Measurements from ENCODE around the gene SAT2. TPM values are rescaled to one million over a fixed set of nuclear protein-coding genes. Genes with fewer than 3 reads are reported as not detected.

The SAT2 gene
- total RNA-seq, 1 donor from 2014 or later: 31.4 TPM

DNA sequence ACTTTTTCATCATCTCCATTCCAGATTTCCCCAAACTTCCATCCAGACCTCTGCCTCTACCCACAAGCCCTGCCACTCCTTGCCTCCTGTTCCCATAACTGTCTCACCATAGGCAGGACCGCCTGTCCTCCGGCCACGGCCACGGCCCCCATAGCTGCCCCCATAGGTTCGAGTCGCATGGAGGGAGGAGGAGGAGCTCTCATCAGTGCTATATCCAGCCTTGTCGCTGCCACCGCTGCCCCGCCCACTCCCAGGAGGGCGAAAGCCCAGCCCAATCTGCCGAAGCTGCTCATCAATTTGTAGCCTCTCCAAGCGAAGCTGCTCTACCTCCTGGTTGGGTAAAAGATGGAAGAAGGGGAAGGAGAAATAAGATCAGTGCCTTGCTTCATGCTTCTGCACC, 34.3 kb downstream of the SAT2 start:
- FAIRE-seq: no peak

DNA sequence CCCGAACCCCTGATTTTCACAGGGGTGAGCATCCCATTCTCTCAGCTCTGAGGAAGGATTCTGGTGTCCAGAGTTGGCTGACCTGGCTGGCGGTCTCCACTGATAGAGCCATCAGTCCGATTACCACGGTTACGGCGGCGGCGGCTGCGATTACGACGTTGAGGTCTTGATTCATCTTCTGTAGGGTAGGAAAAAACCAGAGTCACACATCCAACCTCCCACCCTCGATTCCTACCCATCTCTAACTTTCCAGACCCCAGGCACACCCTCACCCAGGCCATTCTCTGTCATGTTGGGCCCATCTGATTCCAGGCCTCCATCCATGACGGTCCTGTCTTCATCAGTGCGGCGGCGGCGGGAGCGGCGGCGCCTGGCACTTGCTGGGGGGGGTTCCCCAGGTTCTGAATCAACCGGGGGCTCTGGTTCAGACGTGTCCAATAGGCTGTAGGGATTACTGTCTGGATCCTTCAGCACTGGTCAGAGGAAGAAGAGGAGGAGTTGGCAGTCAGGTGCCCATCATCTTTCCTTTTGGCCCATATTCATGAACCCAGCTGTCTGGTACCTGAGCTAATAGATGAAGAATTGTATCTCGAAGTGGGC, 35.1 kb downstream of the SAT2 start:
- no peak for FAIRE-seq

More for the DNA sequence above, 34.3 kb downstream of the SAT2 start:
- no peak for DNase-seq (ENCODE audit: low spot score in 2 of 2)

DNA sequence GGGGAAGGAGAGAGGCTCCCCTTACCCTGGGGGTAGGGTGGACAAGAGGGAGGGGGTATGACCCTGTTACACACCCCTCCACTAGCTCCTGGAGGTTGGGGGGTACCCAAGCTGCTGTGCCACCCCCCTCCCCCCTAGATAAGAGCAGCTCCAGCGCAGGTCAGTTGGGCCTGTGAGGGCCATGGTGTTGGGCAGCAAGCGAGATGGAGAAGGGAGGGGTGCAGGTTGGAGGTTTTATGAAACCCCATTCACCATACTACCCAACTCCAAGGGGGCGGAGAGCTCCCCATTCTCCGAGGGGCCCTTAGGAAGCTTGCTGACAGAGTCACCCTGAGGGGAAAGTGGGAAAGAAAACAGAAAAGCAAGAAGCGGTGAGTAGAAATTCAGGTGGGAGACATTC, 36.0 kb downstream of the SAT2 start:
- no peak for DNase-seq (ENCODE audit: low spot score in 2 of 2)
- FAIRE-seq: no peak

More for the DNA sequence above, 35.1 kb downstream of the SAT2 start:
- DNase-seq (ENCODE audit: low spot score in 2 of 2): no peak

DNA sequence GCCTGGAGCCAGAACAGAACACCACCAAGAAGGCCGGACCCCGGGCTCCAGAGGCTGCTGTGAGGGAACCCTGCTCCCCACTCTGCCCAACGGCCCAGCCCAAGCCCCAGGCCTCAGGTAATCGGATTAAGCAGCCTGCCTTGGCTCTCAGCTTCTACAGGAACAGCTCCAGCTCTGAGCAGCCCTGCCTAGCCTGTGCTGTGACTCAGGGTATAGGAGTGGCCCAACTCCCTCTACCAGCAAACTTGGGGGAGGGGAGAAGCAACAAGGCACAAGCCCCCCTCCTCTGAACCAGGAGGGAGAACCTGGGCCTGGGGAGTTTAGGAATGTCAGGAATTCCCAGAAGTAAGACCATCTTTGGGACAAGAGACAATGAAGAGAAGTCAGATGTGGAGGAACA, 36.9 kb downstream of the SAT2 start:
- DNase-seq (ENCODE audit: low spot score in 2 of 2): no peak

DNA sequence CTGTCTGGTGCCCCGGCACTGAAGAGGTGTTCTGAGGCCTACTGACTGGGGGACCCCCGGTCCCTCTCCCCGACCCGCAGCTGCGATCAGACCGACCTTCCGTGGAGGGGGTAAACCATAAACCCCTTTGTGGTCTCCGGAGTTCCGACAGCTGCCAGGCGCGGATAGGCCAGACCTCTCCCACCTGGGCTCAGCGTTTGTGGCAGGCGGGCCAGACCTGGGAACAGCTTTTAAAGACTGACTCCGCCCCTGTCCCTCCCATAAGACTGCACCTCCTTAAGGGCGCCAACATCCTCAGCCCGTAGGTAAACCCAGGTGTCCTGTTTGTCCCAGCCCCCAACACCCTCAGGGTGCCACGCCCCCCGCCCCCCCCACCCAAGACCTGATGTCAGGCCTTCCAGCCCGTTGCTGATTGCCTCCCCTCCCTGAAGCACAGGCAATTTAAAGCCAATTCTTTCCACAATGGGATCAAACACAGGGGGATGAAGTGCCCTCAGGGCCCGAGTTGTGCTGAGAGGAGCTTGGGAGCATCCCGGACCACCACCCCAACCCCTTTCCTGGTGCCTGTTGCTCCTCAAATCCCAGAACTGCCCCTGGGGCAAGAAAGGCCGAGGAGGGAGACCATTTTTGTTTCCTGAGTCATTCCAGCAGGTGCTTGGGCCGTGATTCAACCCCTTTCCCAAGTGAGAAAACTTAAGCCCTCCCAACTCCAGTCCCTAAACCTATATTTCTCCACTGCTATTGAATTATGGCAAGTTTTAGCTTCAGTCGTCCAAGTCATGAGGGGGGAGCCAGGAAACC, 37.5 kb downstream of the SAT2 start, which contains the start of gene SOX15:
SOX15 (minus strand) TSS at position 204 of the 801 bp plus-strand sequence. CDS start 418 bp downstream, outside the sequence.
- FAIRE-seq (no peak), DNase-seq (ENCODE audit: low spot score in 2 of 2) (no peak)

More for the DNA sequence above, 36.9 kb downstream of the SAT2 start:
- no peak for FAIRE-seq

DNA sequence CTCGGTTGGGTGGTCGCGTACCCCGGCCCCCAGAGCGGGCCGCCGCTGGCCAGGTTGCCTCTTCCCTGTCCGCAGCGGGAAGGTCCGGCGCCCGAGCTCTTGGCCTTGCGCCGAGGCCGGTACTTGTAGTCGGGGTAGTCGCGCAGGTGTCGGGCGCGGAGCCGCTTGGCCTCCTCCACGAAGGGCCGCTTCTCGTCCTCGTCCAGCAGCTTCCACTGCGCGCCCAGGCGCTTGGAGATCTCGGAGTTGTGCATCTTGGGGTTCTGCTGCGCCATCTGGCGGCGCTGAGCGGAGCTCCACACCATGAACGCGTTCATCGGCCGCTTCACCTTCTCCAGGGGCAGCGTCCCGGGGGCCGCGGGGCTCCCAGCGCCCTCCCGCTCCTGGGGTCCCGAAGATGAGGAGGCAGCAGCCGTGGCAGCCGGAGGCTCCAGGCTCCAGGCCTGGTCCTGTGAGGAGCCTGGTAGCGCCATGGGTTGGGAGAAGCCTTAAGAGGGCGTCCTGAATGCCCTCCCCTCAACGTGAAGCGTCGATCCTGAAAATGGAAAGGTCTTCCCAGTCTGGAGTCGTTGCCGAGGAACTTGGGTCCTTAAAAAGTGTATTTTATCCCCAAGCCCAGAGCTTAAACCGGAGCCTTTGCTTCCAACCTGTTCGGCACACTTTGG, 38.3 kb downstream of the SAT2 start:
- FAIRE-seq (no peak), DNase-seq (ENCODE audit: low spot score in 2 of 2) (peak; percentile 88 to 96)

DNA sequence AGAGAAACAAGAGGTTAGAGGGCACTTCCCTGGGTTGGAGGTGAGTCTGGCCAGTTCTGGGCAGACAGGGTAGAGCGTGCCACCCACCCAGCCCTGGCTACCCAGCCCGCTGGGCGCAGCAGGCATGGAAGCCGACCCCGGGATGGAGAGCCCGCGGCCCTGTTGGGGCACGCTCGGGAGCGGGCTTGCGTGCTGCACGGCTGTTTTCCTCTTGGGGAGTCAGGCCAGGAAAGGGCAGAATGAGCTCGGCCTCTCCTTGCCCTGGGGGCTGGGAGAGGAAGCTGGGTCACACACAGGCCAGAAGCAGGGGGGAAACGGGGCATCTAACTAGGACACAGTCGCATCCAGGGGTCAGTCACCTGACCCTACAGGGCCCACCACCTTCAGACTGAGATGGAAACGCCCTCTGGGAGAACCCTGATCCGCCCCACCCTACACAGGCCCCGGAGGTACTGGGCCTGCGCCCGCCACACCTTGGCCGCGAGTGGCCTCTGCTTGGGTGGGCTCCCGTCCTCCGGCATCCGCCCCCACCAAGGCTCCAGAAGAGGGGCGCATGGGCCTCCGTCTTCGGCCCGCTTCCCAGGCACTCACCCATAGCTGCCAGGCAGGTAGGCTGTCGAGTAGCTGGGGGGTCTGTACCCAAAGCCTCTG, 38.9 kb downstream of the SAT2 start:
- FAIRE-seq (no peak), DNase-seq (ENCODE audit: low spot score in 2 of 2) (peak in 1 of 2 donors; percentile 57)

DNA sequence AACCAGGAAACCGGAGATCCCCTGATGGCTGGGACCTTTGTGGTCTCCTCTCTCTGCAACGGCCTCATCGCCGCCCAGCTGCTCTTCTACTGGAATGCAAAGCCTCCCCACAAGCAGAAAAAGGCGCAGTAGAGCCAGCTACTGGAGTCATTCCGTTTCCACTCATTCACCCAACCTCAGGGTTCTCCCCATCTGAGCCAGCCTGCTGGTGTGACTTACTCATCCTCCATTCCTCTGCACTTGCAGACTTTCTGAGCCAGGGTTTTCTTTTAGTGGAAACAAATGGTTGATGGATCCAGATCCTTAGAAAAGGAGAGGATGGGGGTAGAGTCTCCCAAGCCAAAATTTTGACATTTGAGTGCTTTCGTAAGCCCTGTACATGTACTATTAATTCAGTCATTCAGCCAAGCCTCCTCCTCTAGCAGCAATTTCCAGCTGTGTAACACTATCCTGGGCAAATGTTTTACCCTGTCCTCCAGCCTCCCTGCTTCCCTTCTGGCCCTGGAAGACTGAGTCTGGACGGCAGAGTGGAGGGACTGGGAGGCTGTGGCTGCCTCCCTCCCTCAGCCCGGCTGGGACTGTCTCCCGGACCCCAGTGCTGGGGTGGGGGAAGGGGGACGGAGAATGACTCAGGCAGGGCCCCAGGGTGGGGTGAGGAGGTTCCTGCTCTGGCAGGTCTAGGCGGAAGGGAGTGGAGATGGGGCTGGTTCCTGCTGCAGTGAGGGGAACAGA, 40.0 kb downstream of the SAT2 start:
- no peak for FAIRE-seq
- DNase-seq (ENCODE audit: low spot score in 2 of 2): no peak

DNA sequence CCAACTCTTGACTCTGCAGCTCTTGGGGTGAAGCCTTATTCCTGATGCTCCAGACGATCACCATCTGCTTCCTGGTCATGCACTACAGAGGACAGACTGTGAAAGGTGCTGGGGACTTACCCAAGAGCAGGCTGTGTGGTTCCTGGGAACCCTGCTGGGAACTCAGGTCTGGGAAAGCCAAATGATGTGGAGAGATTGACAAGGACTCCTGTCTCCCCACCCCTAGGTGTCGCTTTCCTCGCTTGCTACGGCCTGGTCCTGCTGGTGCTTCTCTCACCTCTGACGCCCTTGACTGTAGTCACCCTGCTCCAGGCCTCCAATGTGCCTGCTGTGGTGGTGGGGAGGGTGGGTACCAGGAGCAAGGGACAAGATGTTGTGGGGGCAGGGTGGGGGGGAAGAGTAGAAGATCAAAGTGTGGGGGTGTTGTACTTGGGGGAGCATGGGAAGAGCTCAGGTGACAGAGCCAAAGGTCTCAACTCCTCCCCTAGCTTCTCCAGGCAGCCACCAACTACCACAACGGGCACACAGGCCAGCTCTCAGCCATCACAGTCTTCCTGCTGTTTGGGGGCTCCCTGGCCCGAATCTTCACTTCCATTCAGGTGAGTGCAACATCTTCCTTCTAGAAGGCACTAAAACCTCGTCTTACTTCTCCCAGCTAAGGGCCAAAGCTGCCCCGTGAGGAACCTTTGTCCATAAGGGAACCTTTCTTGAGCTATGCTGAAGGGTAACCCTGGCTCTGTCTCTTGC, 40.8 kb downstream of the SAT2 start:
- FAIRE-seq: no peak
- DNase-seq (ENCODE audit: low spot score in 2 of 2): no peak

DNA sequence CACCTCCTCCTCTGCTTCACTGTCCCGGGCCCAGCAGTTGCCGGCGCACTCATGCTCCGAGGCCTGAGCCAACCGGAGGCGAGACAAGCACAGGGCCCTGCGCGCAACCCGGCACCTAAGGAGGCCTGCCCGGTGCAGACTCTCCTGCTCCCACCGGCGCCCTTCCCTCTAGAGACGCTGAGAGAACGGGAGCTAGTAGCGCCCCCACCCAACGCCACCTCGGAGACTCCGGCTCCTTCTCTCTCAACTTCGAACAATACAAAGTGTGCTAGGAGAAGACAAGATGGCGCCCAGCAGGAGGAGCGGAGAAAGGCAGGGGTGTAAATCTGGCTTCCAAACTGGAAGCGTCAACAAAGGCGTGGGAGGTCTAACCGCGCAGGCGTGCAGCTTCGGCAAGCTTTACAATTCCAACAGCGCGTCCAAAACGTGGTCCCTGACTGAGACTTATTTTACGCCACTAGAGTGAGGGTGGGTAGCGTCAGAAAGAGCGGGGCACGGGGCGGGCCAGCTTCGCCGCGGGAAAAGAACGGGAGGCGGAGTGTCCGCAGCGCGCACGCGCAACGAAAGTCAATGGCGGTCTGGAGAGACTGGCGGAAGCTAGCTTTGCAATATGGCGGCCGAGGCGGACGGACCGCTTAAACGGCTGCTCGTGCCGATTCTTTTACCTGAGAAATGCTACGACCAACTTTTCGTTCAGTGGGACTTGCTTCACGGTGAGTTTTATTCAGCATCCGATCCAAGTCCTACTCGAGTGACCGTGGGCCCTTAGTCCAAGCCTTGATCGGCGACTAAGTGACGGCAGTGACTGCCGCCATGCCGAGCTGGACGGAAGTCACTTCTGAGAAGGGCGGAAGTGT, 44.1 kb downstream of the SAT2 start, which contains the start of gene MPDU1:
MPDU1 (plus strand) TSS at position 600 of the 857 bp plus-strand sequence; CDS start at position 611, 11 bp downstream.
- no peak for FAIRE-seq

DNA sequence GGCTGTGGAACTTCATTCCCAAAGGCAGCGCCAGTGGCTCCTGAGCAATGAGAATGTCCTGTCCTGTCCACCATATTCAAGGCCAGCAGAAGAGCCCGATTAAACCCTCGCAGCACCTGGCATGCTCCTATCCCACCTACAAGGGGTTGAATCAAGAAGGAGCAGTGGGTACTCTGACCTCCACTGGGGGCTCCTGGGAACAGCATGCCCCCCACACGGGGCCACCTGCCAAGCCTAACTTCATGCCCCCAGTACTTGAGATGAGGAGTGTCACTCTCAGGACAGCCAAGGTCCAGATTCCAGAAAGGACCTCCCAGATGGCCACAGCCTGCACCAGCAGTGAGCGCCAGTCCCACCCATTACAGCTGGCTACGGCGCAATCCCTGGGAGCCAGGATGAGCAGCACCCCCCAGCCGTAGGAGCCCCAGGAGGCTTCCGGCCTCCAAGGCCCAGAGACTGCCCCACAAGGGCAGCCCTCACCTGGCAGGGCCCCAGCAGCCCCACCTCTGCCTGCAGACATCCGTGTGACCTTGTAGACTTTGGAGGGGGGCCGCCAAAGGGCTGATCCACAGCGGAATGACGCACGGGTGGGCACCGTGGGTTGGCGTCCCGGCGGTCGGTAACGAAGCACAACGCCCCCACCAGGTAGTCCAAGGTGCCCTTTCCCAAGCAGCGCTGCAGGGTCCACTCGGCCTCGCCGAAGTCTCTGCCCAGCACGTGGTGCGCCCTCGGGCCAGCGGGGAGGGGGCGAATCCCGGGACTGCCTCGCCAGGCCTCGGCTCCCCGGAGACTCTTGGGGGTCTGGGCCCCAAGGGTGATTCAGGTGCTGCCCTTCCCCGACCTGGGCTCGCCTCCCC, 45.0 kb downstream of the SAT2 start:
- FAIRE-seq: no peak
- DNase-seq (ENCODE audit: low spot score in 2 of 2): no peak

More for the DNA sequence above, 44.1 kb downstream of the SAT2 start, which contains the start of gene MPDU1:
- peak; percentile 87 to 89 for DNase-seq (ENCODE audit: low spot score in 2 of 2)

DNA sequence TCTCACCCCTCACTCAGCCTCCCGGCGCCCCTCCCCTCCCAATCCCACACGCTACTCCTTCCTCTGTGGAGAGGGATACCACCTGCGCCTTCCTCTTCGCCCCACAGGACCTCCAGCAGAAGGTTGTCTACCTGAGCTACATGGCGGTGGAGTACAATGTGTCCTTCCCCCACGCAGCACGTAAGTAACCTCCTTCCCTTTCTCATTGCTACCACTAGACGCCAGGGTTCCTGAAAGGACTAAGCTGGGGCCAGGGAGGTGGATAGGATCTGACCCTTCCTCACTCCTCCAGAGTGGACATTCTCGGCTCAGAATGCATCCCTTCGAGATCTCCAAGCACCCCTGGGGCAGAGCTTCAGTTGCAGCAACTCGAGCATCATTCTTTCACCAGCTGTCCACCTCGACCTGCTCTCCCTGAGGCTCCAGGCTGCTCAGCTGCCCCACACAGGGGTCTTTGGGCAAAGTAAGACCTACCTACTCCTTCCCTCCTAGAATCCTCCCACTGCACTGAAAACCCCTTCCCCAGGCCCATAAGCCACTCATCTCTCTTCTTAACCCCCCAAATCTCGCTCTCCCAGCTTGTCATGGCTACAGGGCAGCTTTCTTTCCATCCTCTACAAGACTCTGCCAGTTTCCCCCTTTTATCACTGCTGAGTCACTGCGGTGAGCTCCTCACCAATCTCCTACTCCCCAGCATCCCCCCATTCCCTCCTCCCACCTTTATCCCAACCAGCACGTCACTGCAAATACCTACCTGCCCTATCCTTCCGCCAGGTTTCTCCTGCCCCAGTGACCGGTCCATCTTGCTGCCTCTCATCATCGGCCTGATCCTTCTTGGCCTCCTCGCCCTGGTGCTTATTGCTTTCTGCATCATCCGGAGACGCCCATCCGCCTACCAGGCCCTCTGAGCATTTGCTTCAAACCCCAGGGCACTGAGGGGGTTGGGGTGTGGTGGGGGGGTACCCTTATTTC, 46.7 kb downstream of the SAT2 start:
- FAIRE-seq (no peak), DNase-seq (ENCODE audit: low spot score in 2 of 2) (no peak)

DNA sequence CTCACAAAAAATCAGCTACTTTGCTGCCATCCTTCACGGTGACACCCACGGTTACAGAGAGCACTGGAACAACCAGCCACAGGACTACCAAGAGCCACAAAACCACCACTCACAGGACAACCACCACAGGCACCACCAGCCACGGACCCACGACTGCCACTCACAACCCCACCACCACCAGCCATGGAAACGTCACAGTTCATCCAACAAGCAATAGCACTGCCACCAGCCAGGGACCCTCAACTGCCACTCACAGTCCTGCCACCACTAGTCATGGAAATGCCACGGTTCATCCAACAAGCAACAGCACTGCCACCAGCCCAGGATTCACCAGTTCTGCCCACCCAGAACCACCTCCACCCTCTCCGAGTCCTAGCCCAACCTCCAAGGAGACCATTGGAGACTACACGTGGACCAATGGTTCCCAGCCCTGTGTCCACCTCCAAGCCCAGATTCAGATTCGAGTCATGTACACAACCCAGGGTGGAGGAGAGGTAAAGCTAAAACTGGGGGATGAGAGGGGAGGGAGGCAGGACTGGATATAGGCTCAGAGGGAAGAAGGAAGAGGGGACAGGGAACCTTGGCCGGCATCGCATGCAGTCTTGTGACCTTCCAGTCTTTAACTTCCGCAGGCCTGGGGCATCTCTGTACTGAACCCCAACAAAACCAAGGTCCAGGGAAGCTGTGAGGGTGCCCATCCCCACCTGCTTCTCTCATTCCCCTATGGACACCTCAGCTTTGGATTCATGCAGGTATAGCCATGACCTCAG, 47.6 kb downstream of the SAT2 start:
- no peak for DNase-seq (ENCODE audit: low spot score in 2 of 2)
- FAIRE-seq: no peak

DNA sequence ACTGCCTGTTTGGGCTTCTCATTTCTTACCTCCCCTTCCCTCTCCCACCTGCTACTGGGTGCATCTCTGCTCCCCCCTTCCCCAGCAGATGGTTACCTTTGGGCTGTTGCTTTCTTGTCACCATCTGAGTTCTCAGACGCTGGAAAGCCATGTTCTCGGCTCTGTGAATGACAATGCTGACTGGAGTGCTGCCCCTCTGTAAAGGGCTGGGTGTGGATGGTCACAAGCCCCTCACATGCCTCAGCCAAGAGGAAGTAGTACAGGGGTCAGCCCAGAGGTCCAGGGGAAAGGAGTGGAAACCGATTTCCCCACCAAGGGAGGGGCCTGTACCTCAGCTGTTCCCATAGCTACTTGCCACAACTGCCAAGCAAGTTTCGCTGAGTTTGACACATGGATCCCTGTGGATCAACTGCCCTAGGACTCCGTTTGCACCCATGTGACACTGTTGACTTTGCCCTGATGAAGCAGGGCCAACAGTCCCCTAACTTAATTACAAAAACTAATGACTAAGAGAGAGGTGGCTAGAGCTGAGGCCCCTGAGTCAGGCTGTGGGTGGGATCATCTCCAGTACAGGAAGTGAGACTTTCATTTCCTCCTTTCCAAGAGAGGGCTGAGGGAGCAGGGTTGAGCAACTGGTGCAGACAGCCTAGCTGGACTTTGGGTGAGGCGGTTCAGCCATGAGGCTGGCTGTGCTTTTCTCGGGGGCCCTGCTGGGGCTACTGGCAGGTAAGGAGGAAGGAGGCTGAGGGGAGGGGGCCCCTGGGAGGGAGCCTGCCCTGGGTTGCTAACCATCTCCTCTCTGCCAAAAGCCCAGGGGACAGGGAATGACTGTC, 48.4 kb downstream of the SAT2 start, which contains the start of gene CD68:
CD68 (plus strand) TSS at position 638 of the 833 bp plus-strand sequence; CDS start at position 678, 40 bp downstream.
- FAIRE-seq (no peak), DNase-seq (ENCODE audit: low spot score in 2 of 2) (peak in 1 of 2 donors; percentile 72)

All from frontal cortex (tissue), 4 donors.